K562 (cell line): ENCODE measurements around the gene PET117. TPM values are rescaled to one million over a fixed set of nuclear protein-coding genes. Genes with fewer than 3 reads are reported as not detected.

Experiments
- ATAC-seq: fragments of 200-7000 bp; cut with Tn5 transposase; 3 replicates; pipeline ENCODE4 v1.9.1; 2020; ENCODE audit warnings: moderate library complexity
- BruUV-seq: library from RNA; stranded (reverse); fragments of 400-500 nt; replicated peaks from 2 replicates; lab custom pipeline; 2021; lab: Mats Ljungman, UMichigan
- CTCF ChIA-PET: fragments of 300-600 bp; formaldehyde crosslinking; extraction: SDS; loops from one replicate; lab custom pipeline; 2021; ENCODE audit warnings: low intra/inter-chr PET ratio; lab: Yijun Ruan, JAX
- POLR2A ChIA-PET: fragments of 300-600, 350-650 bp; sonication (Branson Sonifier 250); formaldehyde crosslinking; extraction: SDS; loops from one replicate; lab custom pipeline; 2021; ENCODE audit warnings: antibody characterized with exemption, inconsistent platforms; lab: Yijun Ruan, JAX
- DNase-seq, 4 experiments: peaks; one replicate each; pipeline versions ENCODE4 v3.0.0 to v3.0.0-alpha.2; 2011 to 2018; ENCODE audit warnings: low spot score in 3 of 4, mixed read lengths in 3 of 4; ENCODE audit errors: extremely low read depth in 1 of 4
- FAIRE-seq: peaks from 2 replicates; lab custom pipeline; 2011; peaks lifted over from hg19 to GRCh38; lab: Jason Lieb, UNC
- H2AFZ ChIP-seq: 2 replicates; pipeline ENCODE4 v1.6.0; 2011; ENCODE audit warnings: low read depth, low read length, control low read depth, inconsistent platforms
- H3K27ac ChIP-seq: fragments of 200-600 bp; 3 replicates; pipeline ENCODE4 v1.8.0; 2011; ENCODE audit warnings: low read depth, mild to moderate bottlenecking, control low read depth, inconsistent platforms, low read length, moderate library complexity, mixed read lengths; ENCODE audit errors: extremely low read depth
- H3K27me3 ChIP-seq, 2 experiments: fragments of 300-600 bp in 1 of 2; 2 replicates in 1 of 2; 3 replicates in 1 of 2; pipeline versions ENCODE4 v1.6.0 to v1.8.0; 2011; ENCODE audit warnings: inconsistent platforms in 2 of 2, low read length in 2 of 2, mild to moderate bottlenecking in 1 of 2, mixed read lengths in 1 of 2, moderate library complexity in 1 of 2; ENCODE audit not compliant: control insufficient read depth in 2 of 2, insufficient read depth in 2 of 2
- H3K36me3 ChIP-seq: fragments of 300-600 bp; 3 replicates; pipeline ENCODE4 v1.8.0; 2011; ENCODE audit warnings: mild to moderate bottlenecking, low read length, inconsistent platforms; ENCODE audit not compliant: control insufficient read depth, insufficient read depth
- H3K4me1 ChIP-seq, 2 experiments: fragments of 200-600 bp in 1 of 2; replicated peaks in 1 of 2; 2 replicates in 1 of 2; 3 replicates in 1 of 2; pipeline versions ENCODE4 v1.5.1 to v1.8.0; 2011; ENCODE audit warnings: inconsistent platforms in 2 of 2, low read length in 2 of 2, mild to moderate bottlenecking in 1 of 2, mixed read lengths in 1 of 2, moderate library complexity in 1 of 2; ENCODE audit not compliant: control insufficient read depth in 2 of 2, insufficient read depth in 2 of 2
- H3K4me2 ChIP-seq: 2 replicates; pipeline ENCODE4 v1.6.1; 2011; ENCODE audit warnings: low read length, control low read depth, inconsistent platforms, mixed read lengths; ENCODE audit not compliant: insufficient read depth
- H3K4me3 ChIP-seq: fragments of 200-600 bp; sonication (generic), shearing (Covaris generic); 2 replicates; pipeline ENCODE4 v1.5.1; 2016; ENCODE audit warnings: control low read depth, inconsistent platforms
- H3K79me2 ChIP-seq: fragments of 200-600 bp; 3 replicates; pipeline ENCODE4 v1.8.0; 2011; ENCODE audit warnings: low read length, inconsistent platforms; ENCODE audit not compliant: control insufficient read depth, insufficient read depth
- H3K9ac ChIP-seq, 2 experiments: 2 replicates each; pipeline versions ENCODE4 v1.6.0 to v1.6.1; 2011; ENCODE audit warnings: low read depth in 2 of 2, low read length in 2 of 2, control low read depth in 1 of 2, inconsistent platforms in 1 of 2, mild to moderate bottlenecking in 1 of 2, mixed read lengths in 1 of 2; ENCODE audit not compliant: insufficient read depth in 1 of 2
- H3K9me1 ChIP-seq: one replicate; pipeline ENCODE4 v1.6.0; 2011; ENCODE audit warnings: inconsistent platforms, mild to moderate bottlenecking, low read length, moderate library complexity; ENCODE audit not compliant: control insufficient read depth, insufficient read depth
- H3K9me3 ChIP-seq: replicated peaks from 2 replicates; pipeline ENCODE4 v1.5.1; 2011; ENCODE audit warnings: low read depth, low read length, inconsistent platforms; ENCODE audit not compliant: control insufficient read depth, insufficient read depth
- H4K20me1 ChIP-seq: replicated peaks from 2 replicates; pipeline ENCODE4 v1.6.1; 2011; ENCODE audit warnings: low read length, inconsistent platforms, mixed read lengths; ENCODE audit not compliant: control insufficient read depth, insufficient read depth
- CXXC5 ChIP-seq: fragments of 250-450 bp; sonication (Bioruptor Pico); IDR thresholded peaks from 2 replicates; pipeline ENCODE4 v1.8.0; 2022; ENCODE audit warnings: inconsistent platforms, mild to moderate bottlenecking, moderate library complexity
- FOSL1 ChIP-seq: fragments of 200-800 bp; sonication (Bioruptor generic); conservative IDR thresholded peaks from 2 replicates; pipeline ENCODE4 v1.6.1; 2016; ENCODE audit warnings: missing genetic modification characterization, missing compliant biosample characterization
- POLR3G ChIP-seq: IDR thresholded peaks from 2 replicates; pipeline ENCODE4 v1.6.1; 2011; ENCODE audit not compliant: insufficient read length, insufficient replicate concordance; ENCODE audit errors: extremely low read depth
- USF1 ChIP-seq: sonication (generic); formaldehyde crosslinking; IDR thresholded peaks from 2 replicates; pipeline ENCODE4 v1.9.0; 2022; ENCODE audit warnings: mild to moderate bottlenecking, missing genetic modification reagents
- USF2 ChIP-seq: sonication (generic); formaldehyde crosslinking; IDR thresholded peaks from 2 replicates; pipeline ENCODE4 v1.5.0; 2020; ENCODE audit warnings: missing genetic modification reagents
- WGBS: fragments of 100-300 bp; shearing (Covaris generic); methylation state at CpG from one replicate; pipeline ENCODE4 v1.1.6; 2016; ENCODE audit warnings: low coverage, mixed read lengths; ENCODE audit not compliant: insufficient coverage; ENCODE audit errors: missing lambda C conversion rate; 5-methylcytosine and 5-hydroxymethylcytosine counted together
- in situ Hi-C: fragments of 300-500 bp; cut with MboI; formaldehyde crosslinking; loops from 4 replicates; pipeline ENCODE4 v1.15.0; 2018; ENCODE audit warnings: inconsistent platforms, mixed read lengths
- intact Hi-C: fragments of 100-400 bp; cut with micrococcal nuclease; formaldehyde crosslinking; loops from 2 replicates; pipeline ENCODE4 v1.14.2; 2022
- polyA plus RNA-seq, 8 experiments: library from polyadenylated mRNA; depleted of rRNA in 4 of 8; stranded (reverse) in 5 of 8; unstranded in 3 of 8; fragments of >200 nt; fragmentation: Nextera tagmentation in 2 of 8; fragmentation: Illumina TruSeq in 1 of 8; extraction: Ambion mirVana in 2 of 8; extraction: Trizol in 1 of 8; gene quantifications; 2 replicates each; pipeline versions ENCODE4 v1.2.1 to v1.2.3, GENCODE V29; 2011 to 2014; ENCODE audit warnings: inconsistent platforms in 1 of 8, missing spikeins in 1 of 8
- total RNA-seq, 7 experiments: library from RNA; depleted of rRNA in 6 of 7; stranded (reverse); fragments of >200 nt in 6 of 7; fragmentation: Illumina TruSeq in 2 of 7; extraction: Trizol in 2 of 7; gene quantifications; 2 replicates each; pipeline versions ENCODE4 v1.2.1 to v1.2.3, GENCODE V29; 2011 to 2021; ENCODE audit warnings: low replicate concordance in 1 of 7

The PET117 gene
- total and polyA plus RNA-seq, 9 of the 15 experiments (the other 6 are each of a cell fraction or from before 2014, with no cell fraction given), result 7.1 to 18.2 (median 12.4) TPM

- H3K27ac ChIP-seq, result no peak overlapping the region
- no peak for ATAC-seq
- FAIRE-seq, result no peak
- in situ Hi-C loops, result no loop called here
- BruUV-seq, result no TSS peak
- H3K4me1 ChIP-seq, result no peaks in the 10 kb centered on the region; a peak in 2 of 5 replicates
- H3K4me2 ChIP-seq, result no peak overlapping the region
- intact Hi-C loops, result no loop called here
- H3K36me3 ChIP-seq, result no peaks in the 10 kb centered on the region
- H3K27me3 ChIP-seq, result peaks cover 7 to 30% of the 10 kb centered on the region in 2 experiments
- POLR2A ChIA-PET, result no interaction called here
- CTCF ChIA-PET, result no interaction called here
- no peaks in the 10 kb centered on the region for H3K79me2 ChIP-seq
- WGBS, result 3% methylated on average over 7 of the region's 7 CpGs
- no peak overlapping the region for H3K4me3 ChIP-seq
- no peaks in the 10 kb centered on the region for H4K20me1 ChIP-seq
- H3K9ac ChIP-seq, result no peak overlapping the region
- TF ChIP-seq POLR3G (no peak), FOSL1 (tag) (0 out of 2 replicates have a peak, but pooled peaks have one; percentile 15)
- no peaks in the 10 kb centered on the region for H3K9me1 ChIP-seq
- peak in 1 of 4 experiments; percentile 3 for DNase-seq
- no peak overlapping the region for H2AFZ ChIP-seq
- H3K9me3 ChIP-seq, result no peaks in the 10 kb centered on the region
Observed at GRCh38 chr20:18091623-18092022, 46.0 kb upstream of the PET117 start.

- ChIA-PET CTCF (no interaction called here), POLR2A (no interaction called here)
- DNase-seq (peak in 2 of 4 experiments; percentile 10), ATAC-seq (no peak; the same call in 2 of the 3 replicates), FAIRE-seq (no peak)
- Histone ChIP-seq H3K9ac (no peak overlapping the region), H4K20me1 (no peaks in the 10 kb centered on the region), H3K4me2 (no peak overlapping the region), H2AFZ (no peak overlapping the region), H3K4me3 (no peak overlapping the region), H3K4me1 (no peaks in the 10 kb centered on the region; a peak in 2 of 5 replicates), H3K79me2 (no peaks in the 10 kb centered on the region), H3K27me3 (peaks cover 7 to 35% of the 10 kb centered on the region in 2 experiments; a peak in 4 of 5 replicates), H3K36me3 (no peaks in the 10 kb centered on the region), H3K27ac (no peak overlapping the region), H3K9me3 (no peaks in the 10 kb centered on the region), H3K9me1 (no peaks in the 10 kb centered on the region)
- 7% methylated on average over 4 of the region's 8 CpGs for WGBS
- intact Hi-C loops, result no loop called here
- in situ Hi-C loops, result no loop called here
- TF ChIP-seq USF2 (CRISPR knock-in tag), result peak; percentile 34; the same call in 1 of the 2 replicates
- no peak for TF ChIP-seq CXXC5 (CRISPR knock-in tag)
- 0 out of 2 replicates have a peak, but pooled peaks have one; percentile 17 for TF ChIP-seq USF1 (CRISPR knock-in tag)
- BruUV-seq, result no TSS peak
Observed at GRCh38 chr20:18092890-18093289, 44.8 kb upstream of the PET117 start.
